NCI-H82 treated with DMSO at 0.1 percent for 48 hours (cell line): ENCODE data around the gene KCNK1.
"Not testable (repeated sequence)": the region's sequence is repeated elsewhere in the genome, so short reads cannot be mapped to it uniquely, and the experiment has no call there.

Source experiments
- DNase-seq: peaks from one replicate; lab custom pipeline; 2025; ENCODE audit not compliant: unreplicated experiment; lab: John Stamatoyannopoulos, UW

Gene KCNK1

DNA sequence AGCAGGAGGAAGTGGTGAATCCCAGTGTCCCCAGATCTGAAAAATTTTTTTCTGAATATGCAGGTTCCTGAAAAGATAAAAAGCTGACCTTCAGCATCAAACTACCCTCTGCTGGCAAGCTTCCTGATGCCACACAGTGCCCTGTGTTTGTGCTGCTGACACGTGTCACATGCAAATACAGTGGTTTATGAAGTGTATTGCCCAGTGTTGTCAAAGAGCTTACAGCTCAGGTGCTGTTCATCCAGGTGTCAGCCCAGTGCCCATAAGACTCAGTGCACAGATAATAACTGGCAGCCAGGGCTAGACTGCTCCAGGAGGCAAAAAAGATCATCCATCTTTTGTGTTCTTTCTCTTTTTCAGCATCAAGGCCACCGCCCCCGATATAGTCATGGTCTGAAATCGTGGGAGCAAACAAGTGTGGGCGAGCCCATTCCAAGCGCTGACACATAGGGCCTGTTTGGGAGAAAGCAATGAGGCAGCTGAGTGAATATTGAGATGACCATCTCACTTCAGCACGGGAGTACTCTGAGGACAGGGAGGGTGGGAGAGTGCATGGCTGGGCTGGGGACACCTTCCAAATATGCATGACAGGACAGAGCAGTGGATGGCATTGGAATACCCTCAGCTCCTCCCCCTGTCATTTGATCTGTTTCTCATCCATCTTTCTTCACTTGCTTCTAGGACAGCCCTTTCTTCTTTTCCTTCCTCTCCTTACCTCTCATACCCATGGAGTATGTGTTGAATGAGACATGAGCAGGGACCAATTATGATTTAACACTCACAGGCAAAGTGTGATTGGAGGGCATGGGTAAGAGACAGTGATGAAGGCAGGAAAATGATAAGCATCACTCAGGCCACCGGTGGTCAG, 6.4 kb upstream of the KCNK1 start:
- no peak for DNase-seq

DNA sequence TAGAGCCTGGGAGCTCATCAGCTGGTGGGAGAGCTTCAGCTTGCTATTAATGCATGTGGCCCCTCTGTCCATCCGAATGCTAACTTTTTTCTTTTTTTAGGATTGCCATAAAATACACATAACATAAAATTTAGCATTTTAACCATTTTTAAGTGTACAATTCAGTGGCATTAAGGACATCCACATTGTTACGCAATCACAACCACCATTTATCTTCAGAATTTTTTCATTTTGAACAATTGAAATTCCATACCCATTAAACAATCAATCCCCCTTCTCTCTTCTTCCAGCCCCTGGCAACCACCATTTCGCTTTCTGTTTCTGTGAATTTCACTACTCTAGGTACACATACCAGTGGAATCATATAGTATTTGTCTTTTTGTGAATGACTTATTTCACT, 4.9 kb upstream of the KCNK1 start:
- DNase-seq = no peak

DNA sequence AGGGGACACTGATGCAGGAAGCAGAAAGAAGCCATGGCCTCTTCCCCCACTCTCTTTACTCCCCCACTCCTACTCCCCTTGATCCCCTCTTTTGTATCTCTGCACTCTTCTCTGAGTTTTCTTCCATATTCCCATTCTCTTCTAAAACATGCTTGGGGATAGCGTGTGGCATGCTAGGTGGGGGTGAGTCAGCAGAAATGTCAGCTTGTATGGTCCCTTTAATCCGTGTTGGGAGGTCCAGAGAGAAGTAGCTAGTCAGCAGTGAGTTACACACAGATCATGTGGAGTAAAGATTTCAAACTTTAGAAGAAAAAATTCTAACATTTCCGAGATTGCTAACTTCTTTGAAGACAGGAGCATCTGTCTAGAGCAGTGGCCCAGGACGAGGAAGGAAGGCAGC, 4.0 kb upstream of the KCNK1 start:
- no peak for DNase-seq

DNA sequence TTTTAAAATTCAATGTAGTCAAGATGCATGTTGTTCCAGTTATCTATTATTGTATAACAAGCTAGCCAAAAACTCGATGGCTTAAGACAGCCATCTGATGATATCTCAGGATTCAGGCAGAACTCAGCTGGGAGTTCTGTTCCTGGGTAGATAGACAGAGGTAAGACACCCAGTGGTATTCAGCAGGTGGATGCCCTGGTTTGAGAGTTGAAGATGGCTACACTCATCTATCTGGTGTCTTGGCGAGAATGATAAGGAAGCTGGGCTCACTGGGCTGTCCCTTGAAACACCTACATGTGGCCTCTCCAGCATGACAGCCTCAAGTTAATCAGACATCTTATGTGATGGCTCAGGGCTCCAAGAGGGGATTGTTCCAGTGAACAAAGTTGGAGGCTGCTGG, 3.3 kb upstream of the KCNK1 start:
- no peak for DNase-seq

DNA sequence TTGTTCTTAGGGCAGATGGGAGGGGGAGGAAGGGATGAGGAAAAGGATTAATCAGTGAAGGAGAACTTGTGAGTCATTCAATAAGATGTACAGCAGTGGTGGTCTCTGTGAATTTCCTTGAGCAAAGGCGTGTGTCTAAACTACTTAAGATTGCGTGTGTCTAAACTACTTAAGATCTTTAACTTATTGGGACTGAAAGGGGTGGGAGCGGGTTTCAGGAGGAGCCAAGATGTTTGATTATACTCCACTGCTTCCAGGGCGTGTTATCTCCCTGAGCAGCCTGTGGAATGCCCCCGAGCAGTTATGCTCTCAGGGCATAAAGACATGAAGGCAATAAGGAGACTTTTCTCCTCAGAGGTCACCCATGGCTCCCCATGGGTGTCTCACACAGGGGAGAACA, 2.5 kb upstream of the KCNK1 start:
- DNase-seq = not testable (repeated sequence)

DNA sequence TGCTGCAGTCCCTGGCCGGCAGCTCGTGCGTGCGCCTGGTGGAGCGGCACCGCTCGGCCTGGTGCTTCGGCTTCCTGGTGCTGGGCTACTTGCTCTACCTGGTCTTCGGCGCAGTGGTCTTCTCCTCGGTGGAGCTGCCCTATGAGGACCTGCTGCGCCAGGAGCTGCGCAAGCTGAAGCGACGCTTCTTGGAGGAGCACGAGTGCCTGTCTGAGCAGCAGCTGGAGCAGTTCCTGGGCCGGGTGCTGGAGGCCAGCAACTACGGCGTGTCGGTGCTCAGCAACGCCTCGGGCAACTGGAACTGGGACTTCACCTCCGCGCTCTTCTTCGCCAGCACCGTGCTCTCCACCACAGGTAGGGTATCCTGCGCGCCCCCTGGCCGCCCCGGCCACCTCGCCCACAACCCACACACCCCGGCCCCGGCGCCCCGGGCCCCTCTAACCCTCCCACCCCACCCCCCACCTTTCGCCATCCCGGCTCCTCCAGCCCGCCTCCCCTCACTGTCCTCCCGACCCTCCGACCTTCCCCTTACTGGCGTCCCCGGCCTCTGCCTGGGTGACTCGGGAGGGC, 352 bp downstream of the KCNK1 start:
- no peak for DNase-seq

DNA sequence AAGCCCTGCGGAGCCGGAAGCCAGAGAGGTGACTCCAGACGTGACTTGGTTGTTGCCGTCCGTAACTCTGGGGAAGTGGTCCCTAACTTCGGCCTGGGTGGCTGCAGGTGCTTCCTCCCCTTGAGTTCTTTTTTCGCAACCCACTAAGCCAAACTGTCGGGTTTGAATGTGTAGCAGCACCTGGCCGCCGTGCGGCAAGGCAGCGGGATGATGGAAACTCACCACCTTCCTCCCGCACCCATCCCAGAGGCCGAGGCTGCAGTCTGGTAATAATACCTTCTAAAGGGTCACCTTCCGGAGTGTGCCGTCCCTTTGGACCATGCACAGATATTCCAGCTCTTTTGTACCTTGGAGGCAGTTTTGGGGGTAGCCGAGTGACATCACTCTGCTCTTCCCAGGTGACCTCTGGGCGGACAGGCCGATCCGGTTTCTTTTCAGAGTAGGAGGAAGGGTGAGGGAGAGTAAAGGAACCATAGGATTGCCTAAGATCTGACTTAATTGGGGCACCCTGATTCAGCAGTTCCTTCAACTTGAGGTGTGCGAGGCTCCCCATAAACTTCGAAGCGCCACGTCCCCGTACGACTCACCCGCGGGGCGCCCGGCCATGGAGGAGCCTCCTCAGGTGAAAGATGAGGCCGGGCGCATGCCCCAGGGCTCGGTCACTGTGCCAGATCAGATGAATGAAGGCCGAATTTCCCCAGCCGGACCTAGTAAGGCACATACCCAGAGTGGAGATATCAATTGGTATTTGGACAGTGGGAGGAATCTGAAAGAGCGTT, 1.0 kb downstream of the KCNK1 start:
- DNase-seq = no peak

DNA sequence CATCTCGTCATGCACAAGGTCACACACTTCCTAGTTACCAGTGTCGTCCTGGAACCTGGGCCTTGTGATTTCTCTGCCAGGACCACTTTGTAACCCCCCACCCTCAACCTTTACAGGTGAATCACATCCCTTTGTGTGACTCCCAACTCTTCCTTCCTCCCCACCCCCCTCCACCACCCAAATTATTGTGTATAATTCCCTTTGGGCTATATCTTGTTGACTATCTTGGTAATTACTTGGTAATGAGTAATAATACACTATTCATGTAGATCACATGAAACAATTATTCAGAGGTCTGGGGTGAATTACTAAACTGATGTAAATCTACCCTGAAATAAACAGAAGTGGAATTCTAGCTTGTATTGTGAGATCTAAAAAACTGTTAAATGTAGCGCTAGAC, 1.7 kb downstream of the KCNK1 start:
- no peak for DNase-seq

DNA sequence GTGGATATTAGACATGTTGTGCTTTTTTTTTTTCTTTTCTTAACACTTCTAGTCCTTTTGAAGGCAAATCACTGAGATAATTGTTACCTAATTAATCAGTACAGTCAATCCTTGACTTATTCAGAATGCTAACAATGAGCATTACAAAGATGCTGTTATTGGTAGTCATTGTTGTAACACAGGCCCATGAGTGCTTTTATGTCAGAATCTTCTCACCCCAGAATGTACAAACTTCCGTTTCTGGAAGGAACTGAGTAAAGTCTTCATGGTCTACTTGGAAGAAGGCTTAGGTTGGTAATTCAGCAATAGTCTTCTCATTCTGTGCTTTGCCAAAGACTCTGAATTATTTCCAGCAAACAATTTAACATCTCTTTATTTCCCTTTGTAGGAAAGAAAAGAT, 3.1 kb downstream of the KCNK1 start:
- no peak for DNase-seq

DNA sequence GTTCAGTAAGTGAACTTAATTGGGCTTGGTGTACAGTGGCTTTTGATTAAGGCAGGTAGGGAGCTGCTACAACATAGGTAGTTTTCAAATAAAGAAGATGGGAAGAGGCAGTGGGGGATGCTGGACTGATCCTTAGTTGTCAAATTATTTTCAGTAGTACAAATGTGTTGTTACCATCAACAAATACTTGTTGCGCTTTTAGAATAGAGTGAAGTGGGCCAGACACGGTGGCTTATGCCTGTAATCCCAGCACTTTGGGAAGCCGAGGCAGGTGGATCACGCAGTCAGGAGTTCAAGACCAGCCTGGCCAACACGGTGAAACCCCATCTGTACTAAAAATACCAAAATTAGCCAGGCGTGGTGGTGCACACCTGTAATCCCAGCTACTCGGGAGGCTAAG, 5.5 kb downstream of the KCNK1 start:
- DNase-seq = not testable (repeated sequence)

DNA sequence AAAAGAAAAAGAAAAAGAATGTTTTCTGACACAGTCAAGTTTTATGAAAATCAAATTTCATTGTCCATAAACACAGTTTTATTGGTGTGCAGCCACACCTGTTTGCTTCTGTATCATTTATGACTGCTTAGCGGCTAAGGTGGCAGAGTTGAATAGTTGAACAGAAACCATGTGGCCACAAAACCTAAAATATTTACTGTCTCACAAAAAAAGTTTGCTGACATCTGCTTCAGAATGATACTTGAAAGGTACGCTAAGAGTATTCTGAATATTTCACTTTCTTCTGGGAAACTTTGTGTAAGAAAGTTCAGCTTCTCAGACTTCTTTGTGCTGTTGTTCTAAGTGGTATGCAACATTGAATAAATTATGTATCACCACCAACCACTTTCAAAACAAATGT, 6.2 kb downstream of the KCNK1 start:
- no peak for DNase-seq

DNA sequence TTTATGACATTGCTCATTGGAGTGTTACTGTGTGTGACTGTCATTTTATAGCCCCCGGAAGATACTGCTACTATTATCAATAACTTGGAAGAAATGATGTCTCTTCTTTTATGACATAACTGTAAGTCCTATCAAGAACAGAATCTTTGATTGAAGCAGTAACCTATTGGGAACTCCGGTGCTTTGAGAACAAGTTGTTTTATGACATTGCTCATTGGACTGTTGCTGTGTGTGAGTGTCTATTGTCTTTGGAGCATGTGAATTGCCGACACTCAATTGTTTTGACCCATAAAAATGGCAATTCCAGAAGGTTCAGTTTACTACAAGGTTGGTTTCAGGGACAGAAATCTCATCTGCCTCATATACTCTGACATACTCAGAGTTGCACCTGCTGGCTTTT, 8.0 kb downstream of the KCNK1 start:
- no peak for DNase-seq

DNA sequence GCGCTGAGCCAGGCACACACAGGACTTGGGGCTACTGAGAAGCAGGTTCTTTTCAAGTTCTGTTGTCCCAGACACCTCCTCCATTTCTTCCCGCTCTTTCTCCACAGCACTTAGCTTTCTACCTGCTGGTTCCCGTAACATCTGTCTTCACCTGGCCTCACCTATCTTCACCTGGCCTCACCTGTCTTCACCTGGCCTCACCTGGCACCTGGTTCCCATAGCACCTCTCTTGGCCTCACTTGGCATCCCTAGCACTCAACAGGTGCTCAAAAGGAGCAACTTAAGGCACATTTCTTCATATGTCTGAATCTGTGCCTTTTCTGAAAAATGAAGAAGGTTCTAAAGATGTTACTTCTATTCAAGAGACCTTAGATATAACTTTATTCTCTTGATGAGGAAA, 10.4 kb downstream of the KCNK1 start:
- DNase-seq = no peak

DNA sequence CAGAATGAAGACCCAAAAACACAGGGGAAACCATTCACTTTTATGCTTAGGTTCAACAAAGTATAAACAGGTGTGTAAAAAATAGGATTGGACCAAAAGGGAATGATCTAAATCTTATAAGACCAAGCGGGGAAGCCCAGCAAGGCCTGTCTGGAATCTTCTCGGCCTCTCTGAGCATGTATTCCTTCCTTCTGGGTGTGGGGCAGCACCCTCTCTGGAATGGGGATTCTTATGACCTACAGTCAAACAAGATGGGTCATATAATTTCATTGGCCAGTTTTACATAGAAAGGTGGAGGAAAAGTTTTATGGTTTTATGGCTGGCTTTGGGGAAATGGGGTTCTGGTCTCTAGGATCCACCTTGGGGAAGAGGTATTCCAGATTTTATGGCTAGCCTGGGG, 11.2 kb downstream of the KCNK1 start:
- DNase-seq = no peak

DNA sequence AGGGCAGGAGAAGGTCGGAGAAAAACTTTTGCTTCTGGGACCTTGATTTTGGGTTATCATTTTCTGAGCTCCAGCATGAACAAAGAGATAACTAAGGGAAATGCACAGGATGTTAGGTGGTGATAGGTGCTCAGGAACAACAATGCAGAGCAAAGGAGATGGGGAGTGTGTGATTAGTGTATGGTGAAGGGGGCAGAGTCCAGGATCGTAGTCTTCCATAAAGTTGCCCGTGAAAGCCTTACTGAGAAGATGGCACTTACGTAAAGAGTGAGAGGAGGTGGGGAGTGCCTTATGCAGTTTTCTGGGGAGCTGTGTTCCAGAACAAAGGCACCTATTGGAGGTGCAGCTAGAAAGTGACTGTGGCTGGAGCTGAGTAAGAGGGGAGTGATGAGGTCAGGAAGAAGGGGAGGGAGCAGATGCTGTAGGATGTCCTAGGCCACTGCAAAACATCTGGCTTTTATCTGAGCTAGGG, 11.6 kb downstream of the KCNK1 start:
- DNase-seq = no peak

DNA sequence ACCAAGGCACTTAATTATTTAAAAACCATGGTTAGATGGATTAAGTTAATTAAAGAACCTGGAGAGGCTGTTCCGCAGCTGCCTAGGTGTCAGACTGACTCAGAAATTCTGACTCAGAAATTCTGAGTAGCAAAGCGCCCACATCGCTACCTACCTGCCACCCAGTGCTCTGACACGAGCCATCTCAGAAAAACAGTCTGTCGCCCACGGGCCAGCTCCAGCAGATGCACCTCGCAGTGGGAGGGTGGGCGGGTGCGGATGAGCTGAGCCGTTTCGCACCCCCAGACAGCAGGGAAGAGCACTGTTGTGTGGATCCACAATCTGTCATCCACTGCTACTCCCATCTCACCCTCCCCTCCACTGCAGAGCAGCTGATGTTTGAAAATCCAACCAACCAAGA, 13.5 kb downstream of the KCNK1 start:
- DNase-seq = no peak

DNA sequence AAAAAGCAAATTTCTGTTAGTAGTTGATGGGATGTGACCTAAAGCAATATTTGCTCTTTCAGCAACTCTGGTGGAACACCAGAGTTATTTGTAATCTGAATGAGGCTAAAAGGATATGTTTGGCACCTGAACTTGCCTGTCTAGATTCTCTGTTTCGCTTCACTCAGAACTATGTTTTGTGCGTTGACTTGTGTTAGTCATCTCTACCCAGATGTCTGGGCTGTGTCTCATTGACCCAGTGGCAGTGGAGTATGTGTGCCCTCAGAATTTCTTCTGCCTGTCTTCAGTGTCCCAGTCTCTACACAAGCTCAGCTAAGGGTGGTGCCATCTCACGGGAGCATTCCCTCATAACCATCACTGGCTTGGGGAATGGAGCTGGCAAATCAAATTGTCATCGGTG, 13.9 kb downstream of the KCNK1 start:
- no peak for DNase-seq

DNA sequence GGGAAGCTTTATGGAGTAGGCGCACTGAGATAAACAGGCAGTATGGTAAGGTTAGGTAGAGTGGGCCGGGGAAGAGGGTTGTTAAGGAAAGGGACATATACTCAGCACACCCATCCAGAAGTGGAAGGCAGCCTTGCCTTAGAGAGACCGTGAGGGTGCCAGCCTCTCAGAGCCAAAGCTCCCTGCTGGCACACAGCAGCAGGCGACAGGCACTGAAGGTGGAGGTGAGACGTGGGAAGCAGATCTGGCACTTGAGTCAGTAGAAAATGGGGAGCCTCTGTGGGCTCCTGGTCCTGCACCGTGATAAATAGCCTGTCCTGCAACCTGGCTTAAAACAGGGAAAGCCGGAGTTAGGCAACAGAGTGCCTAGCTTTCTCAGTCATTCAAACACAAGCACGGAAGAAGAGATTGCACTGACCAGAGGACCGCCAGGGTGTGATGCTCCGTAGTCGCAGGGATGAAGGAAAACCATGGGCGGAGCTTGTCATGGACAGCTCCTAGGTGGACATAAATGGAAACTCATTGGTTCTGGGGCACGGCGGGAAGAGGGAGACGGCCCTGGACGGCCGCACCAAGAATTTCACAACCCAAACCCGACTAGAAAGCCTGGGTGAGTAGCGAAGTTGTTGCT, 15.5 kb downstream of the KCNK1 start:
- no peak for DNase-seq

DNA sequence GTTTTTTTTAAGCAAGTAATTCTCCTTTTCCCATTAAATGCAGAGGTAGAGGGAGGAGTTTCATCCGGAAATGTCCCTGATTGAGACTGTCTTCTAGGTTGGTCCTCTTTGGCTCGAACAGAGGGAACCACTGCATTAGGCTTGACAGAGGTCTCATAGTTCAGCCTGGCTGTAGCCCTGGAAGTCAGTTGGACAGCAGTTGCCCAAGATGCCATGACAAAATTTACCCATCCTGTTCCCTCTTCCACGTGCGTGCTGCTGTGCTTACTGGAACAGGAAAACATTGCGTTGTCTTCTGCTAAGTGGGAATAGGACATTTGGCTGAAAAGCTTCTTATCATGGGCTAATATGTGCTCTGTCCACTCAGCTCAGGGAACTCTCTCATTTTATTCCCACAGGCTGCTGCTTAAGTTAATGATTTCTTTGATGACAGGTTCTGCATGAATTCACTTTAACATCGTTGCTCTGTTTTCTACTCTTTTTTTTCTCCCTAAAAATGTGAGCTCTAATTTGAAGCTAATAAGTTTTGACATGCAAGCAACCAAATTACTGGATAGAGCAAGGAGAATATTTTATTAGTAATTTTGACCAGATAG, 18.0 kb downstream of the KCNK1 start:
- DNase-seq = no peak

DNA sequence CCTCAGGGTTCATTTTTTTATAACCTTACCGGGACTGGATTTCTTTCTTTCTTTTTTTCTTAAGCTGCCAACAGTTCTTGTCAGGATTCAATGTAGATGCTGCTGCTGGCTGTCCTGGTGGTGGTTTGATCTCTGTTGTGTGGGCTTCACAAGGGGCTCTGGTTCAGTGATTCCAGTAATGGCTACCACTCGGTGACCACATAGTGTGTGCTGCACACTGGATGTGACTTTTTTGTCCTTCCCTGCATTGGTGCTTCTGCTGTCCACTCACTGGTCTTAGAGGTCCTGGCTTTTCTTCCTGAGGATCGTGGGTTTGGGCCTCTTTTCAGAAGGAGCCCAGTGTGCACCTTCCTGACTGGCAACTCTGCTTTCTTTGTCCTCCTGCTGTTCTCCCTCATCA, 18.5 kb downstream of the KCNK1 start:
- DNase-seq = no peak
